ENCODE results near the gene PSMD2. TPM values are rescaled to one million over a fixed set of nuclear protein-coding genes. Genes with fewer than 3 reads are reported as not detected.

The PSMD2 gene
- total and polyA plus RNA-seq, 4 donors = 78.7 to 222 (median 166) TPM

- H3K4me1 ChIP-seq (ENCODE audit: control insufficient read depth in 5 of 5, insufficient read depth in 5 of 5, low read length in 5 of 5) = peaks cover 3 to 30% (median 17%) of the 10 kb centered on the region in 5 donors
- TF ChIP-seq CTCF (IDR thresholded peaks at IDR 0.05; ENCODE audit: control extremely low read depth, extremely low read depth) = no peak
- no peak for DNase-seq
These were observed 35.6 kb downstream of the PSMD2 start for GRCh38 chr3:184334470-184335158.

GRCh38 chr3:184335291-184335660, 36.2 kb downstream of the PSMD2 start:
- Histone ChIP-seq H3K9me3 (ENCODE audit: control insufficient read depth in 4 of 4, insufficient read depth in 3 of 4, low read length in 3 of 4) (no peaks in the 10 kb centered on the region), H3K27ac (ENCODE audit: low read depth in 1 of 2, low read length in 1 of 2) (peak overlapping the region; percentile 88 to 96), H3K36me3 (ENCODE audit: control insufficient read depth in 4 of 4, insufficient read depth in 4 of 4, low read length in 4 of 4) (peaks cover 16 to 35% (median 28%) of the 10 kb centered on the region in 4 donors), H3K4me3 (no peak overlapping the region), H3K9ac (ENCODE audit: insufficient read depth in 1 of 2, low read length in 2 of 2) (peak overlapping the region; percentile 49 to 75), H3K27me3 (ENCODE audit: control insufficient read depth in 3 of 3, insufficient read depth in 3 of 3, low read length in 2 of 3) (no peaks in the 10 kb centered on the region), H3K4me1 (ENCODE audit: control insufficient read depth in 5 of 5, insufficient read depth in 5 of 5, low read length in 5 of 5) (peaks cover 3 to 30% (median 17%) of the 10 kb centered on the region in 5 donors)
- no peak for TF ChIP-seq CTCF (IDR thresholded peaks at IDR 0.05; ENCODE audit: control extremely low read depth, extremely low read depth)
- WGBS, 2 donors = 38 to 60% methylated on average over 4 of the region's 4 CpGs
- ATAC-seq (ENCODE audit: insufficient read depth, low FRiP score) (no peak), DNase-seq (peak in 1 of 3 donors; percentile 17)

More at GRCh38 chr3:184334470-184335158, 35.6 kb downstream of the PSMD2 start:
- no peak overlapping the region for H3K4me3 ChIP-seq
- H3K27me3 ChIP-seq (ENCODE audit: control insufficient read depth in 3 of 3, insufficient read depth in 3 of 3, low read length in 2 of 3) = no peaks in the 10 kb centered on the region
- peaks cover 18 to 37% (median 30%) of the 10 kb centered on the region in 4 donors for H3K36me3 ChIP-seq (ENCODE audit: control insufficient read depth in 4 of 4, insufficient read depth in 4 of 4, low read length in 4 of 4)
- H3K9ac ChIP-seq (ENCODE audit: insufficient read depth in 1 of 2, low read length in 2 of 2) = no peak overlapping the region
- ATAC-seq (ENCODE audit: insufficient read depth, low FRiP score) = no peak
- H3K9me3 ChIP-seq (ENCODE audit: control insufficient read depth in 4 of 4, insufficient read depth in 3 of 4, low read length in 3 of 4) = no peaks in the 10 kb centered on the region
- H3K27ac ChIP-seq (ENCODE audit: low read depth in 1 of 2, low read length in 1 of 2) = peak overlapping the region; percentile 88 to 96
- WGBS, 2 donors = 85% methylated on average over 15 of the region's 15 CpGs

- H3K27me3 ChIP-seq (ENCODE audit: control insufficient read depth in 3 of 3, insufficient read depth in 3 of 3, low read length in 2 of 3) = no peaks in the 10 kb centered on the region
- peak; percentile 87 to 91 (median 88) for DNase-seq
- H3K4me3 ChIP-seq = peak overlapping the region; percentile 62
- H3K9me3 ChIP-seq (ENCODE audit: control insufficient read depth in 4 of 4, insufficient read depth in 3 of 4, low read length in 3 of 4) = no peaks in the 10 kb centered on the region
- WGBS, 2 donors = 1% methylated on average over 57 to 77 of the region's 77 CpGs
- ATAC-seq (ENCODE audit: insufficient read depth, low FRiP score) = peak; percentile 85
- H3K36me3 ChIP-seq (ENCODE audit: control insufficient read depth in 4 of 4, insufficient read depth in 4 of 4, low read length in 4 of 4) = peaks cover 15 to 35% (median 28%) of the 10 kb centered on the region in 4 donors
- peak overlapping the region; percentile 66 to 82 for H3K9ac ChIP-seq (ENCODE audit: insufficient read depth in 1 of 2, low read length in 2 of 2)
- TF ChIP-seq CTCF (IDR thresholded peaks at IDR 0.05; ENCODE audit: control extremely low read depth, extremely low read depth) = no peak
- peaks cover 3 to 30% (median 17%) of the 10 kb centered on the region in 5 donors for H3K4me1 ChIP-seq (ENCODE audit: control insufficient read depth in 5 of 5, insufficient read depth in 5 of 5, low read length in 5 of 5)
- H3K27ac ChIP-seq (ENCODE audit: low read depth in 1 of 2, low read length in 1 of 2) = peak overlapping the region; percentile 88 to 96
These were observed 36.9 kb downstream of the PSMD2 start for GRCh38 chr3:184335661-184336546.
